Adrenal gland (tissue), 5 donors: ENCODE data around the gene FKBP9.

Experiments
- CTCF ChIP-seq, 6 experiments: fragments of 450-650 bp in 4 of 6; fragments of 200-600 bp in 2 of 6; sonication (generic) in 1 of 6; IDR thresholded peaks; 1 replicate in 5 of 6; 2 replicates in 1 of 6; pipeline versions ENCODE4 v1.5.1 to v1.8.0; 2016 to 2021; ENCODE audit warnings: antibody characterized with exemption in 6 of 6, mild to moderate bottlenecking in 2 of 6, moderate library complexity in 1 of 6
- POLR2A ChIP-seq, 2 donors: fragments of 450-650 bp; IDR thresholded peaks; one replicate each; pipeline ENCODE4 v1.6.1; 2017; ENCODE audit warnings: antibody characterized with exemption in 2 of 2, mild to moderate bottlenecking in 2 of 2, moderate library complexity in 1 of 2
- donor health status: DM: no; HTN: no; CAD: no.

- no peak for TF ChIP-seq CTCF (IDR thresholded peaks at IDR 0.05)
- TF ChIP-seq POLR2A (IDR thresholded peaks at IDR 0.05): no peak
These were observed 47.0 kb upstream of the FKBP9 start for GRCh38 chr7:32910195-32910594.
